ENCODE results near the gene LCA5.
"Not testable (repeated sequence)": the region's sequence is repeated elsewhere in the genome, so short reads cannot be mapped to it uniquely, and the experiment has no call there.

Gene LCA5

DNA sequence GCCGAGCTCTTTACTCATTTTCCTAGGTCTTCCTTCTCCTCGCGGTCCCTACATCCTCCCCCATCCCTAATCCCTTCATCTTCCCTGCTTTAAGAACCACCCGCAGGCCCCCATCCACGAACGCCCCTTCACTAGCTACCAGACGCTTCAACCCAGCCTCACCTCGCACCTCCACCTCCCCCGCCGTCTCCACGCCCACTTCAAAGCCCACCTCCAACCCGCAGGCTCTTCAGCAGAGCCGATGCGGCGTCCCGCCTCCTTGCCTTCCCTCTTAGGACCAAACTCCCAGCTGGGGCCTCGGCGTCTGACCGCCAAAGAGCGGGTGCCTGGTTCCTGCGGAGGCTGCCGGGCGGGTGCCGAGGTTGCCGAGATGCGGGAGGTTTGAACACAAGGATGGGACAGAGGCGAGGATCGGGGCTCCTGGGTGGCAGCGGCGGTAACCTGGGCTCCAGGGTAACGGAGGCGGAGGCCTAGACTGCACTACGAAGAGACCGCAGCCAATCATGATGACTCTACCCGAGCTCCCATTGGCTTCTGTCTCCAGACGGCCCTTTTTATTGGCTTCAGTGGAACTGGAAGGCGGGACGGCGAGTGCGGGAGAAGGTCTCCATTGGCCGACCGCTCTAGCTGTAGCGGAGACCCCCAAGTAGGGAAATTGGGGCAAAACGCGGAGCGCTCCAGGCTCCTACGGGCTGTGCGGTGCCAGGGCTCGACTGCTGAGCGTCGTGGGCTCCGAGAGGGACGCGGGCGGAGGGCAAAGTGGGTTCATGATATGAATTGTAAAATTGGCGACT lies at the start of gene LCA5:
Gene LCA5, minus strand, starts transcription at position 477 of the 794 bp plus-strand sequence. CDS start 18,536 bp downstream, outside the sequence.
- peak; percentile 41 to 55 for DNase-seq (ENCODE audit: low read depth in 2 of 2)

GRCh38 chr6:79586548-79586947 lies 49.3 kb upstream of the LCA5 start:
- no peak for DNase-seq (ENCODE audit: low read depth in 2 of 2)

GRCh38 chr6:79584332-79584731 lies 47.1 kb upstream of the LCA5 start:
- DNase-seq (ENCODE audit: low read depth in 2 of 2) = no peak

GRCh38 chr6:79577926-79578325 lies 40.7 kb upstream of the LCA5 start:
- not testable (repeated sequence) for DNase-seq (ENCODE audit: low read depth in 2 of 2)

GRCh38 chr6:79574630-79575225 lies 37.5 kb upstream of the LCA5 start:
- no peak for DNase-seq (ENCODE audit: low read depth in 2 of 2)

DNA sequence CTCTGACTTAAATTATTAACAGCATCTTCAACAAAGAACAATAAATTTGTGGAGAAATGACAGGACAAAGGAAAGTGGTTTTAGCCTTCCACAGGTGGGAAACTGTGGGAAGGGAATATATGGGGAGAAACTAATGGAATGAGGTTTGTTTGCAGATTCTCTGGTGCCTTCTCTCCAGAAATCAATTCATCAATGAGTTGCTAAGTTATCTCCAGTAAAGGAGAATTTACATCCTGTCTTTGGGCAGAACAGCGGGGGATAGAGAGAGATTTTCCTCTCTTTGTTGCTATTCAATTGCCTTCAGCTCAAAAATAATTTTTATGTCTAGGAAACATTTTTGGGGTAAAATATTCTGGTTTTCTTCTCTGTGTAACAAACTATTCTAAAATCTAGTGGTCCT lies 36.9 kb upstream of the LCA5 start:
- DNase-seq (ENCODE audit: low read depth in 2 of 2) = no peak

GRCh38 chr6:79571030-79571367 lies 33.8 kb upstream of the LCA5 start:
- DNase-seq (ENCODE audit: low read depth in 2 of 2) = no peak

DNA sequence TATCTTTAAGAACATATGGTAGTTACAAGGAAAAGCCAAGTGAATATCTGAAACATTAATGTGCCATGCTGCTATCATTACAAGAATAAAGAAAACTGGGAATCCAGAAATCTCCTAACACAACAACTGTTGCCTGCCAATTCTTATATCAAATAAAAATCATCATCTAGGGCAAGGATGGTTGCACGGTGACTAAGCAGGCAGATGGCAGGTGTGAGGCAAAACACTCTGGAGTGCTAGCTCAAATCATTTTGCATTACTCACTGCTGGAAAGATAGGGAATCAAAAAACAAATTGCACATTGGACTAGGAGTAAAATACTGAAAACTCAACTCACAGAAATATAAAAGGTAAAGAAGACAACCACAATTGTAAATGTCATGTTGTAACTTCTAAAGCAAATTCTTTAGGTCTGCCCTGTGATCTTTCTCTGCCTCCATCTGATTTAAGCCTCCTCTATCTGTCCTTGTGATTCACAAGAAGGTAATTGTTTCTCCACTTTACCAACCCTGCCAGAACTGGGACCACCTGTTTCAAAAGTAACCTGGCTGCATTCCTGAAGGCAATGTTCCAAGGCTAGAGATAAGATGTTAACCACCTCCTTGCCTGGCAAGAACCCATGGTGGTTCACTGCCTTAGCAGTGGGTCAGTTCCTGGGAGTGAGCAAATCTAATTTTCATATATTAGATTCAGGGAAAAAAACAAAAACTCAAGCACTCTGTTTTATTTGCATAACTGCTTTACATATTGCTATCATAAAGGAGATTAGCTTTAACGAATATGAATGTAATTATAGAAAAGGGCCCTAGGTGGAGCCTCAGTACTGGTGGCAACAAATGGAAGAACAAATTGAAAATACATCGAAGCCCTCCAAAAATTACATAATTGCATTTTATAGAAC lies 33.1 kb upstream of the LCA5 start:
- DNase-seq (ENCODE audit: low read depth in 2 of 2) = no peak

- no peak for DNase-seq (ENCODE audit: low read depth in 2 of 2)
Observed at GRCh38 chr6:79568996-79569395, 31.8 kb upstream of the LCA5 start.

GRCh38 chr6:79564636-79565035 lies 27.4 kb upstream of the LCA5 start:
- no peak for DNase-seq (ENCODE audit: low read depth in 2 of 2)

GRCh38 chr6:79559706-79560105 lies 22.5 kb upstream of the LCA5 start:
- no peak for DNase-seq (ENCODE audit: low read depth in 2 of 2)

- DNase-seq (ENCODE audit: low read depth in 2 of 2) = no peak
Observed at GRCh38 chr6:79557673-79558467, 20.6 kb upstream of the LCA5 start.

DNA sequence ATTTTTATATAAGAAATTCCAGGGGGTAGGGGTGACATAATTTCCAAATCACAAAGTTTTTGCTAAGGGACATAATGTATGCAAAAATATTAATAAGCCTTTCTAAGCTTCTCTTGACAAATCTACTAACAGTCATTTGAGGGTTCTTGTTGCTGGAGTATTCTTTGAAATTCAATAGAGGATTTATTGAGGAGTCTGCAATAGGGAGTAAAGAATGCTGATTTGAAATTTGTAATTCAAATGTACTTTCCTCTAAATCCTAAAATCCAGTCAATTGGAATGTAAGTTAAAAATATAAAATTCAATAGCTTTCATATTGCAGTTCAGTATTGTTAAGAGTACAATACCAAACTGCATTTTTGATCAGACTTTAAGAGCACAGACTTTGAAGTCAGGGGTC lies 17.1 kb upstream of the LCA5 start:
- DNase-seq (ENCODE audit: low read depth in 2 of 2) = no peak

- no peak for DNase-seq (ENCODE audit: low read depth in 2 of 2)
Observed at GRCh38 chr6:79551401-79551800, 14.2 kb upstream of the LCA5 start.

DNA sequence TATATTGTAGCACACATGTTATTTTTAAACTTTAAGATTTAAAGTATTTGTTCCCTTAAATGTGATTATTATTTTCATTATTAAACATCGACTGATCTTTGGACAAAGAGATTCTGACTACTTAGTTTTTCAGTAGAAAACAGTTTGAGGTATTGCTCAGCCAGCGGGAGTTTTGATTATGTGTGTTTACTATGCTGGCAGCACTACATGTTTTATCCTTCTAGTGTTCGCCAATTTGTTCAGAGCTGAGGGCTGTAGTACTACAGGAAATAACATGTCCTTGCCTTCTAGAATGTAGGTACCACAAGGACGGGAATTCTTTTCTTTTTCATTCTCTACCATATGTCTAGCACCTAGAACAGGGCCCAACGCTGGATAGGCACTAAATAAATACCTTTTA lies 11.1 kb upstream of the LCA5 start:
- DNase-seq (ENCODE audit: low read depth in 2 of 2) = no peak

DNA sequence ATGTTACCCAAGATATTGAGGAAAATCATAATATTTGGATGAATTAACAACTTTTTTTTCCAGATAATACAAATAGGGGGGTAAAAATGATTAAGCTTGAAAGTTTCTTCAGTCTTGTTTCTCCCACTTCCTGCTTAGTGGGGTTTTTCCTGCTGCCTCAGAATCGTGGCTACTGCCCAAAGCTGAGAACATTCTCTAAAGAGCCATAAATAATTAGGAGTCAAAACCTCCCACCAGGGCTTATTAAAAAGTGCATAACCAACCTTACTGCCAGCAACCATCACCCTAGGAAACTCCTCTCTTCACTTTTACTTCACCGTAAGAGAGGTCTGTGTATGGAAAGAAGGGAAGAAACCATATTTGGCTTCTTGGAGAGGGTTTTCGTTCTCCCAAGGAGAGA lies 9.0 kb upstream of the LCA5 start:
- DNase-seq (ENCODE audit: low read depth in 2 of 2) = no peak

DNA sequence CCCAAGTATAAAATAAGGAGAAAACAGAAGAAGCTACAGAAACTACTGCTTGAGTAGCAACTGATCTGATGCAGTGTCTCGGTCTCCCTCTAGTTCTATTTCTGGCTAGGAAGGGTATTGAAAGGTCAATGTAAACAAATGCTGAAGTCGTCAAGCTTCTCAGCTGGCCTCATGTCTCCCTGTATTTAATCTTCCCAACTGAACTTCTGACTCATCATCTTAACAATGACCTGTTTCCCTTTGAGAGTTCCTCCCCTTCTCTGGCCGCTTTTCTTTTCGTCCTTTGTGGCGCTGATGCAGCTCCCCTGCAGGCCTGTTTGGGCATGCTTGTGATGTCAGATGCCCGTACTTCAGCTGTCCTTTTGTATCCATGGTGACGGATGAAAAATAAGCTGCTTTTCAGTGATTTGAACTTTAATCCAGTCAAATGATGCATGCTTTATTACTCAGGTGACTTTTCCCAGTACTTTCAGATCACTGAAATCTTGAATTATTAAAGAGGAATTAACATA lies 7.8 kb upstream of the LCA5 start:
- DNase-seq (ENCODE audit: low read depth in 2 of 2) = no peak

GRCh38 chr6:79544299-79544927 lies 7.2 kb upstream of the LCA5 start:
- DNase-seq (ENCODE audit: low read depth in 2 of 2) = no peak

DNA sequence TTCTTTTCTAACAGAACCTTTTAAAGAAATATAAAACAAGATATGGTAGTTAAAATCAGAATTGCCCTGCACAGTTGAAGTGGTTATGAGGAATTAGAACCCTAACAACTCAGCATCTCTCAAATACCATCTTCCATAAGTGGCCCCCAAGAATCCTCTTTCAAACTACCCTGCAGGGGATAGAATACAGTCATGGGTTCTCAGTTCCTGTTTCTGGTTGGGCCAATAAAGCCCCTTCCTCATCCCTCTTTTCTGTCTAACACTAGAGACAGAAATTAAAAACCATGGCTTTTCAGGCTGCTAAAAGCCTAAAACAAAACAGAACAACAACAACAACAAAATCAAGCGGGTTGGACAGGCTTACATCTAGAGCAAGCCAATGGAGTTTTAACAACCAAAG lies 6.7 kb upstream of the LCA5 start:
- DNase-seq (ENCODE audit: low read depth in 2 of 2) = no peak

- no peak for DNase-seq (ENCODE audit: low read depth in 2 of 2)
Observed at GRCh38 chr6:79543411-79543810, 6.2 kb upstream of the LCA5 start.
